ENCODE measurements around the gene EQTN.

- TF ChIP-seq CTCF (IDR thresholded peaks at IDR 0.05), result no peak
- no peak for TF ChIP-seq POLR2A (IDR thresholded peaks at IDR 0.05)
Observed at GRCh38 chr9:27297050-27297449, at the start of gene EQTN.

Data from testis (tissue), 2 donors.